K562 (cell line): Measurements from ENCODE around the gene MED29. TPM values are rescaled to one million over a fixed set of nuclear protein-coding genes. Genes with fewer than 3 reads are reported as not detected.

Experiments used
- ATAC-seq: fragments of 200-7000 bp; cut with Tn5 transposase; 3 replicates; pipeline ENCODE4 v1.9.1; 2020; ENCODE audit warnings: moderate library complexity
- BruUV-seq: library from RNA; stranded (reverse); fragments of 400-500 nt; replicated peaks from 2 replicates; lab custom pipeline; 2021; lab: Mats Ljungman, UMichigan
- CTCF ChIA-PET: fragments of 300-600 bp; formaldehyde crosslinking; extraction: SDS; loops from one replicate; lab custom pipeline; 2021; ENCODE audit warnings: low intra/inter-chr PET ratio; lab: Yijun Ruan, JAX
- POLR2A ChIA-PET: fragments of 300-600, 350-650 bp; sonication (Branson Sonifier 250); formaldehyde crosslinking; extraction: SDS; loops from one replicate; lab custom pipeline; 2021; ENCODE audit warnings: antibody characterized with exemption, inconsistent platforms; lab: Yijun Ruan, JAX
- DNase-seq, 4 experiments: peaks; one replicate each; pipeline versions ENCODE4 v3.0.0 to v3.0.0-alpha.2; 2011 to 2018; ENCODE audit warnings: low spot score in 3 of 4, mixed read lengths in 3 of 4; ENCODE audit errors: extremely low read depth in 1 of 4
- FAIRE-seq: peaks from 2 replicates; lab custom pipeline; 2011; peaks lifted over from hg19 to GRCh38; lab: Jason Lieb, UNC
- H2AFZ ChIP-seq: 2 replicates; pipeline ENCODE4 v1.6.0; 2011; ENCODE audit warnings: low read depth, low read length, control low read depth, inconsistent platforms
- H3K27ac ChIP-seq: fragments of 200-600 bp; 3 replicates; pipeline ENCODE4 v1.8.0; 2011; ENCODE audit warnings: low read depth, mild to moderate bottlenecking, control low read depth, inconsistent platforms, low read length, moderate library complexity, mixed read lengths; ENCODE audit errors: extremely low read depth
- H3K27me3 ChIP-seq, 2 experiments: fragments of 300-600 bp in 1 of 2; 2 replicates in 1 of 2; 3 replicates in 1 of 2; pipeline versions ENCODE4 v1.6.0 to v1.8.0; 2011; ENCODE audit warnings: inconsistent platforms in 2 of 2, low read length in 2 of 2, mild to moderate bottlenecking in 1 of 2, mixed read lengths in 1 of 2, moderate library complexity in 1 of 2; ENCODE audit not compliant: control insufficient read depth in 2 of 2, insufficient read depth in 2 of 2
- H3K36me3 ChIP-seq: fragments of 300-600 bp; 3 replicates; pipeline ENCODE4 v1.8.0; 2011; ENCODE audit warnings: mild to moderate bottlenecking, low read length, inconsistent platforms; ENCODE audit not compliant: control insufficient read depth, insufficient read depth
- H3K4me1 ChIP-seq, 2 experiments: fragments of 200-600 bp in 1 of 2; replicated peaks in 1 of 2; 2 replicates in 1 of 2; 3 replicates in 1 of 2; pipeline versions ENCODE4 v1.5.1 to v1.8.0; 2011; ENCODE audit warnings: inconsistent platforms in 2 of 2, low read length in 2 of 2, mild to moderate bottlenecking in 1 of 2, mixed read lengths in 1 of 2, moderate library complexity in 1 of 2; ENCODE audit not compliant: control insufficient read depth in 2 of 2, insufficient read depth in 2 of 2
- H3K4me2 ChIP-seq: 2 replicates; pipeline ENCODE4 v1.6.1; 2011; ENCODE audit warnings: low read length, control low read depth, inconsistent platforms, mixed read lengths; ENCODE audit not compliant: insufficient read depth
- H3K4me3 ChIP-seq: fragments of 200-600 bp; sonication (generic), shearing (Covaris generic); 2 replicates; pipeline ENCODE4 v1.5.1; 2016; ENCODE audit warnings: control low read depth, inconsistent platforms
- H3K79me2 ChIP-seq: fragments of 200-600 bp; 3 replicates; pipeline ENCODE4 v1.8.0; 2011; ENCODE audit warnings: low read length, inconsistent platforms; ENCODE audit not compliant: control insufficient read depth, insufficient read depth
- H3K9ac ChIP-seq, 2 experiments: 2 replicates each; pipeline versions ENCODE4 v1.6.0 to v1.6.1; 2011; ENCODE audit warnings: low read depth in 2 of 2, low read length in 2 of 2, control low read depth in 1 of 2, inconsistent platforms in 1 of 2, mild to moderate bottlenecking in 1 of 2, mixed read lengths in 1 of 2; ENCODE audit not compliant: insufficient read depth in 1 of 2
- H3K9me1 ChIP-seq: one replicate; pipeline ENCODE4 v1.6.0; 2011; ENCODE audit warnings: inconsistent platforms, mild to moderate bottlenecking, low read length, moderate library complexity; ENCODE audit not compliant: control insufficient read depth, insufficient read depth
- H3K9me3 ChIP-seq: replicated peaks from 2 replicates; pipeline ENCODE4 v1.5.1; 2011; ENCODE audit warnings: low read depth, low read length, inconsistent platforms; ENCODE audit not compliant: control insufficient read depth, insufficient read depth
- H4K20me1 ChIP-seq: replicated peaks from 2 replicates; pipeline ENCODE4 v1.6.1; 2011; ENCODE audit warnings: low read length, inconsistent platforms, mixed read lengths; ENCODE audit not compliant: control insufficient read depth, insufficient read depth
- BRD4 ChIP-seq: fragments of 200-600 bp; sonication (generic); IDR thresholded peaks from 2 replicates; pipeline ENCODE4 v1.6.1; 2017; ENCODE audit warnings: inconsistent platforms
- C11orf30 ChIP-seq: fragments of 450-650 bp; IDR thresholded peaks from 2 replicates; pipeline ENCODE4 v1.6.1; 2016; ENCODE audit warnings: low read depth, mild to moderate bottlenecking
- CTBP1 ChIP-seq: fragments of 450-650 bp; IDR thresholded peaks from 2 replicates; pipeline ENCODE4 v1.6.1; 2016; ENCODE audit warnings: borderline replicate concordance
- E2F8 ChIP-seq: fragments of 450-650 bp; IDR thresholded peaks from 2 replicates; pipeline ENCODE4 v1.7.1; 2018; ENCODE audit warnings: mild to moderate bottlenecking, low read depth; ENCODE audit not compliant: partially characterized antibody
- HDAC6 ChIP-seq: IDR thresholded peaks from 2 replicates; pipeline ENCODE4 v1.6.1; 2012; ENCODE audit warnings: low read depth, mild to moderate bottlenecking, control low read depth, inconsistent platforms, low read length, moderate library complexity
- KDM2B ChIP-seq: fragments of 250-450 bp; sonication (Bioruptor Pico); IDR thresholded peaks from 2 replicates; pipeline ENCODE4 v1.8.0; 2021; ENCODE audit warnings: mild to moderate bottlenecking, moderate library complexity
- KLF16 ChIP-seq: IDR thresholded peaks from 2 replicates; pipeline ENCODE4 v1.6.1; 2016; ENCODE audit warnings: antibody characterized with exemption
- MYBL2 ChIP-seq, 2 experiments: fragments of 450-650 bp in 1 of 2; sonication (generic) in 1 of 2; formaldehyde crosslinking in 1 of 2; IDR thresholded peaks; 2 replicates each; pipeline versions ENCODE4 v1.6.1 to v1.8.1; 2017 to 2022; ENCODE audit warnings: borderline replicate concordance in 1 of 2, inconsistent platforms in 1 of 2, low read depth in 1 of 2, mild to moderate bottlenecking in 1 of 2, missing genetic modification reagents in 1 of 2, moderate library complexity in 1 of 2
- NCOA4 ChIP-seq: fragments of 450-650 bp; IDR thresholded peaks from 2 replicates; pipeline ENCODE4 v1.6.1; 2018; ENCODE audit warnings: mild to moderate bottlenecking; ENCODE audit not compliant: partially characterized antibody
- PHF20 ChIP-seq: fragments of 450-650 bp; IDR thresholded peaks from 2 replicates; pipeline ENCODE4 v1.6.1; 2018; ENCODE audit not compliant: partially characterized antibody
- POLR3G ChIP-seq: IDR thresholded peaks from 2 replicates; pipeline ENCODE4 v1.6.1; 2011; ENCODE audit not compliant: insufficient read length, insufficient replicate concordance; ENCODE audit errors: extremely low read depth
- RNF2 ChIP-seq: sonication (generic); IDR thresholded peaks from 2 replicates; pipeline ENCODE4 v1.6.1; 2016
- SAFB2 ChIP-seq: fragments of 200-400 bp; formaldehyde crosslinking; IDR thresholded peaks from 2 replicates; pipeline ENCODE4 v1.6.1; 2018; ENCODE audit warnings: borderline replicate concordance, low read length, low read depth, moderate library complexity; ENCODE audit not compliant: severe bottlenecking
- SNAPC5 ChIP-seq: fragments of 250-450 bp; sonication (Bioruptor Pico); IDR thresholded peaks from 2 replicates; pipeline ENCODE4 v1.8.0; 2021; ENCODE audit warnings: moderate library complexity, mild to moderate bottlenecking, inconsistent platforms
- TRIM24 ChIP-seq, 2 experiments: fragments of 450-650 bp; IDR thresholded peaks; 2 replicates each; pipeline ENCODE4 v1.6.1; 2016
- XRCC3 ChIP-seq: fragments of 450-650 bp; IDR thresholded peaks from 2 replicates; pipeline ENCODE4 v1.6.1; 2017; ENCODE audit warnings: mild to moderate bottlenecking, moderate library complexity
- ZBTB34 ChIP-seq: fragments of 250-450 bp; sonication (Bioruptor Pico); IDR thresholded peaks from 2 replicates; pipeline ENCODE4 v1.8.0; 2021; ENCODE audit warnings: mild to moderate bottlenecking, moderate library complexity
- ZNF778 ChIP-seq: fragments of 450-650 bp; formaldehyde crosslinking; IDR thresholded peaks from 2 replicates; pipeline ENCODE4 v1.4.0; 2020; ENCODE audit warnings: mild to moderate bottlenecking, moderate library complexity
- ZSCAN32 ChIP-seq: fragments of 450-650 bp; formaldehyde crosslinking; IDR thresholded peaks from 2 replicates; pipeline ENCODE4 v1.4.0; 2020; ENCODE audit warnings: mild to moderate bottlenecking, moderate library complexity
- WGBS: fragments of 100-300 bp; shearing (Covaris generic); methylation state at CpG from one replicate; pipeline ENCODE4 v1.1.6; 2016; ENCODE audit warnings: low coverage, mixed read lengths; ENCODE audit not compliant: insufficient coverage; ENCODE audit errors: missing lambda C conversion rate; 5-methylcytosine and 5-hydroxymethylcytosine counted together
- in situ Hi-C: fragments of 300-500 bp; cut with MboI; formaldehyde crosslinking; loops from 4 replicates; pipeline ENCODE4 v1.15.0; 2018; ENCODE audit warnings: inconsistent platforms, mixed read lengths
- intact Hi-C: fragments of 100-400 bp; cut with micrococcal nuclease; formaldehyde crosslinking; loops from 2 replicates; pipeline ENCODE4 v1.14.2; 2022
- polyA plus RNA-seq, 8 experiments: library from polyadenylated mRNA; depleted of rRNA in 4 of 8; stranded (reverse) in 5 of 8; unstranded in 3 of 8; fragments of >200 nt; fragmentation: Nextera tagmentation in 2 of 8; fragmentation: Illumina TruSeq in 1 of 8; extraction: Ambion mirVana in 2 of 8; extraction: Trizol in 1 of 8; gene quantifications; 2 replicates each; pipeline versions ENCODE4 v1.2.1 to v1.2.3, GENCODE V29; 2011 to 2014; ENCODE audit warnings: inconsistent platforms in 1 of 8, missing spikeins in 1 of 8
- total RNA-seq, 7 experiments: library from RNA; depleted of rRNA in 6 of 7; stranded (reverse); fragments of >200 nt in 6 of 7; fragmentation: Illumina TruSeq in 2 of 7; extraction: Trizol in 2 of 7; gene quantifications; 2 replicates each; pipeline versions ENCODE4 v1.2.1 to v1.2.3, GENCODE V29; 2011 to 2021; ENCODE audit warnings: low replicate concordance in 1 of 7

The MED29 gene
- total and polyA plus RNA-seq, 9 of the 15 experiments (the other 6 are each of a cell fraction or from before 2014, with no cell fraction given) = 1.8 to 22.6 (median 12.4) TPM

GRCh38 chr19:39409208-39410016 lies 18.2 kb downstream of the MED29 start:
- Histone ChIP-seq H3K79me2 (peaks cover 60% of the 10 kb centered on the region), H3K27me3 (no peaks in the 10 kb centered on the region), H3K9me1 (no peaks in the 10 kb centered on the region), H3K9me3 (no peaks in the 10 kb centered on the region), H3K4me1 (peaks cover 50 to 76% of the 10 kb centered on the region in 2 experiments), H4K20me1 (peaks cover 4% of the 10 kb centered on the region; the same call in 1 of the 2 replicates), H3K4me2 (peak overlapping the region; percentile 85), H3K4me3 (peak overlapping the region; percentile 61), H3K27ac (peak overlapping the region; percentile 98), H2AFZ (peak overlapping the region; percentile 85), H3K36me3 (peaks cover 13% of the 10 kb centered on the region; the same call in 1 of the 3 replicates), H3K9ac (peak overlapping the region; percentile 91 to 94)
- FAIRE-seq (no peak), DNase-seq (peak; percentile 63 to 84 (median 74)), ATAC-seq (peak; percentile 32)
- BruUV-seq = no TSS peak
- WGBS = under 1% methylated on average over 32 of the region's 52 CpGs
- intact Hi-C loops (loop anchor here (2.0 to 5.0 kb wide), 4 partner anchors 67 to 287 kb away; partner anchors contain the start of gene SAMD4B), in situ Hi-C loops (no loop called here)
- ChIA-PET CTCF (interaction anchor here (0.6 kb wide), 1 partner anchor 69 kb away, joined by 4 read pairs; no protein-coding TSS in a partner anchor), POLR2A (interaction anchor here (1.0 to 4.0 kb wide), 5 partner anchors 11 to 88 kb away, joined by 6 to 18 read pairs (median 12); partner anchors contain the start of genes MED29, PAF1 and RPS16)
- TF ChIP-seq BRD4 (no peak), CTBP1 (peak; percentile 77), ZSCAN32 (CRISPR knock-in tag) (0 out of 2 replicates have a peak, but pooled peaks have one; percentile 25), ZBTB34 (CRISPR knock-in tag) (no peak), XRCC3 (no peak), KLF16 (no peak), KDM2B (CRISPR knock-in tag) (no peak), POLR3G (no peak), RNF2 (peak; percentile 6; the same call in 1 of the 2 replicates), ZNF778 (CRISPR knock-in tag) (no peak), MYBL2 (IDR thresholded peaks at IDR 0.05; ENCODE audit: low read depth) (no peak), MYBL2 (CRISPR knock-in tag; IDR thresholded peaks at IDR 0.05; ENCODE audit: borderline replicate concordance) (no peak), SNAPC5 (CRISPR knock-in tag) (no peak), PHF20 (no peak), SAFB2 (no peak), NCOA4 (no peak), C11orf30 (no peak), E2F8 (no peak), HDAC6 (no peak), TRIM24 (IDR thresholded peaks at IDR 0.05) (no peak)
